Fibroblast of the aortic adventitia (primary cell): ENCODE measurements around the gene CHD9. TPM values are rescaled to one million over a fixed set of nuclear protein-coding genes. Genes with fewer than 3 reads are reported as not detected.

ENCODE experiments used
- DNase-seq: peaks from one replicate; pipeline ENCODE4 v3.0.0-alpha.2; 2010; ENCODE audit warnings: low read depth
- H3K4me3 ChIP-seq: 2 replicates; pipeline ENCODE4 v1.5.1; 2011; ENCODE audit warnings: low read depth, mild to moderate bottlenecking, control low read depth, low read length, moderate library complexity
- CTCF ChIP-seq: IDR thresholded peaks from 2 replicates; pipeline ENCODE4 v1.5.1; 2011; ENCODE audit warnings: mild to moderate bottlenecking, low read length, control low read depth, inconsistent platforms; ENCODE audit not compliant: insufficient read depth
- total RNA-seq: library from RNA; depleted of rRNA; stranded (reverse); fragments of >200 nt; gene quantifications from 2 replicates; pipeline ENCODE4 v1.2.3, GENCODE V29; 2012; ENCODE audit warnings: low replicate concordance

Gene CHD9
- total RNA-seq, 1 donor, result 90.6 TPM

GRCh38 chr16:53057658-53058057 lies 2.9 kb downstream of the CHD9 start:
- H3K4me3 ChIP-seq, result no peak overlapping the region
- no peak for DNase-seq
- no peak for TF ChIP-seq CTCF

- TF ChIP-seq CTCF, result no peak
- H3K4me3 ChIP-seq, result no peak overlapping the region
- no peak for DNase-seq
Observed at GRCh38 chr16:53058441-53058840, 3.6 kb downstream of the CHD9 start.

- no peak for TF ChIP-seq CTCF
- no peak for DNase-seq
Observed at GRCh38 chr16:53058882-53059281, 4.1 kb downstream of the CHD9 start.

GRCh38 chr16:53059672-53060071 lies 4.9 kb downstream of the CHD9 start:
- TF ChIP-seq CTCF, result no peak
- H3K4me3 ChIP-seq, result no peak overlapping the region
- no peak for DNase-seq

More at GRCh38 chr16:53058882-53059281, 4.1 kb downstream of the CHD9 start:
- H3K4me3 ChIP-seq, result no peak overlapping the region

- no peak overlapping the region for H3K4me3 ChIP-seq
- no peak for TF ChIP-seq CTCF
- no peak for DNase-seq
Observed at GRCh38 chr16:53061256-53061655, 6.5 kb downstream of the CHD9 start.

- no peak for DNase-seq
- H3K4me3 ChIP-seq, result no peak overlapping the region
- no peak for TF ChIP-seq CTCF
Observed at GRCh38 chr16:53061701-53062159, 6.9 kb downstream of the CHD9 start.

- no peak overlapping the region for H3K4me3 ChIP-seq
- no peak for DNase-seq
- no peak for TF ChIP-seq CTCF
Observed at GRCh38 chr16:53064081-53064578, 9.3 kb downstream of the CHD9 start.
